Liver (tissue), 9 donors: ENCODE data around the gene EGLN1. TPM values are rescaled to one million over a fixed set of nuclear protein-coding genes. Genes with fewer than 3 reads are reported as not detected.

Experiments used
- DNase-seq: peaks from one replicate; pipeline ENCODE4 v3.0.0-alpha.2; 2017; ENCODE audit warnings: low spot score
- H3K27ac ChIP-seq, 2 donors: one replicate each; pipeline ENCODE4 v1.7.0; 2013; ENCODE audit warnings: inconsistent platforms in 2 of 2, low read length in 2 of 2, control low read depth in 1 of 2, low read depth in 1 of 2, mild to moderate bottlenecking in 1 of 2
- H3K27me3 ChIP-seq, 4 donors: one replicate each; pipeline versions ENCODE4 v1.6.1 to v1.7.0; 2013; ENCODE audit warnings: low read length in 3 of 4, inconsistent platforms in 1 of 4, mild to moderate bottlenecking in 1 of 4, moderate library complexity in 1 of 4; ENCODE audit not compliant: control insufficient read depth in 4 of 4, insufficient read depth in 4 of 4
- H3K36me3 ChIP-seq, 4 donors: one replicate each; pipeline versions ENCODE4 v1.6.1 to v1.7.0; 2013; ENCODE audit warnings: low read length in 3 of 4, mild to moderate bottlenecking in 3 of 4, low read depth in 1 of 4, moderate library complexity in 1 of 4; ENCODE audit not compliant: control insufficient read depth in 4 of 4, insufficient read depth in 3 of 4
- H3K4me1 ChIP-seq, 4 donors: one replicate each; pipeline versions ENCODE4 v1.6.1 to v1.7.0; 2013; ENCODE audit warnings: low read length in 3 of 4, mild to moderate bottlenecking in 3 of 4, moderate library complexity in 1 of 4; ENCODE audit not compliant: control insufficient read depth in 4 of 4, insufficient read depth in 4 of 4
- H3K4me3 ChIP-seq, 3 donors: one replicate each; pipeline versions ENCODE4 v1.6.1 to v1.7.0; 2013; ENCODE audit warnings: low read length in 3 of 3, control low read depth in 1 of 3, low read depth in 1 of 3, mild to moderate bottlenecking in 1 of 3
- H3K9ac ChIP-seq, 2 donors: one replicate each; pipeline ENCODE4 v1.7.0; 2013; ENCODE audit warnings: low read length in 2 of 2, mild to moderate bottlenecking in 2 of 2, moderate library complexity in 2 of 2, control low read depth in 1 of 2, low read depth in 1 of 2
- H3K9me3 ChIP-seq, 4 donors: one replicate each; pipeline versions ENCODE4 v1.6.1 to v1.7.0; 2013; ENCODE audit warnings: low read length in 3 of 4; ENCODE audit not compliant: control insufficient read depth in 4 of 4
- FOXA1 ChIP-seq: IDR thresholded peaks from 2 replicates; pipeline ENCODE4 v1.6.1; 2016; ENCODE audit warnings: antibody characterized with exemption
- GABPA ChIP-seq, 2 donors: IDR thresholded peaks in 1 of 2; conservative IDR thresholded peaks in 1 of 2; 2 replicates each; pipeline ENCODE4 v1.6.1; 2016; ENCODE audit warnings: antibody characterized with exemption in 2 of 2, mild to moderate bottlenecking in 1 of 2, moderate library complexity in 1 of 2
- HNF4A ChIP-seq, 2 donors: conservative IDR thresholded peaks; 2 replicates each; pipeline ENCODE4 v1.6.1; 2016; ENCODE audit warnings: antibody characterized with exemption in 2 of 2, mild to moderate bottlenecking in 2 of 2
- RXRA ChIP-seq, 2 donors: IDR thresholded peaks; 2 replicates each; pipeline ENCODE4 v1.6.1; 2017 to 2018; ENCODE audit warnings: antibody characterized with exemption in 2 of 2, mild to moderate bottlenecking in 1 of 2
- WGBS: extraction: QIAGEN DNeasy Blood & Tissue Kit; methylation state at CpG from one replicate; pipeline ENCODE4 v1.1.7; 2013; 5-methylcytosine and 5-hydroxymethylcytosine counted together
- polyA plus RNA-seq, 2 donors: library from polyadenylated mRNA; stranded (reverse) in 1 of 2; unstranded in 1 of 2; fragments of 200-250 nt in 1 of 2; fragments of >200 nt in 1 of 2; fragmentation: Nextera tagmentation in 1 of 2; extraction: Ambion mirVana in 1 of 2; gene quantifications; one replicate each; pipeline versions ENCODE4 v1.2.1 to v1.2.3, GENCODE V29; 2013 to 2015
- total RNA-seq, 2 donors: library from RNA; depleted of rRNA; stranded (reverse); fragments of >200 nt; gene quantifications; one replicate each; pipeline ENCODE4 v1.2.3, GENCODE V29; 2014
- TF ChIP-seq, protein P1 (sequence below): IDR thresholded peaks from 2 replicates; pipeline ENCODE4 v1.6.1; 2016; ENCODE audit warnings: antibody characterized with exemption
- TF ChIP-seq, protein P2 (sequence below): fragments of 150-350 bp; IDR thresholded peaks from 2 replicates; pipeline ENCODE4 v1.5.1; 2017; ENCODE audit warnings: improper control_type of control experiment, low read depth, low read length; ENCODE audit not compliant: missing input control
- TF ChIP-seq, protein P3 (sequence below): IDR thresholded peaks from 2 replicates; pipeline ENCODE4 v1.6.1; 2016; ENCODE audit warnings: antibody characterized with exemption, mild to moderate bottlenecking
- TF ChIP-seq, protein P4 (sequence below): IDR thresholded peaks from 2 replicates; pipeline ENCODE4 v1.6.1; 2016; ENCODE audit warnings: antibody characterized with exemption
- TF ChIP-seq, protein P5 (sequence below): IDR thresholded peaks from 2 replicates; pipeline ENCODE4 v1.6.1; 2016; ENCODE audit warnings: antibody characterized with exemption
- donor health status: healthy.
- donor health status: healthy.
- donor health status: healthy.
- donor health status: healthy.
- donor health status: healthy.

EGLN1 gene
- total and polyA plus RNA-seq, 4 donors: 7.2 to 44.8 (median 22.2) TPM

DNA sequence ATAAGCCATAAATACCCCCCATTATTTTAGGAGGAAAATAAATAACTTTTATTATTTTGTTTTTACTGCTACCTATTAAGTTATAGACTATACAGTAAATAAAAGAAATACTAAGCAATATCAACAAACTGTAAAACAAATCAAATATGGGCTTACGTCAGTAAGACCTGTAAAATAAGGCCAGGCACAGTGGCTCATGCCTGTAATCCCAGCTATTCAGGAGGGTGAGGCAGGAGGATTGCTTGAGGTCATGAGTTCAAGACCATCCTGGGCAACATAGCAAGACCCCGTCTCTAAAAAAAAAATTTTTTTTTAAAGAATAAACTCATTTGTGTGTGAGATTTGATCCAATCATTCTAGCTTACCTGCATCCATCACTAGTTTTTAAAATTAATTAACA, 17.8 kb downstream of the EGLN1 start:
- no peak for DNase-seq
- 94% methylated on average over 2 of the region's 2 CpGs for WGBS

DNA sequence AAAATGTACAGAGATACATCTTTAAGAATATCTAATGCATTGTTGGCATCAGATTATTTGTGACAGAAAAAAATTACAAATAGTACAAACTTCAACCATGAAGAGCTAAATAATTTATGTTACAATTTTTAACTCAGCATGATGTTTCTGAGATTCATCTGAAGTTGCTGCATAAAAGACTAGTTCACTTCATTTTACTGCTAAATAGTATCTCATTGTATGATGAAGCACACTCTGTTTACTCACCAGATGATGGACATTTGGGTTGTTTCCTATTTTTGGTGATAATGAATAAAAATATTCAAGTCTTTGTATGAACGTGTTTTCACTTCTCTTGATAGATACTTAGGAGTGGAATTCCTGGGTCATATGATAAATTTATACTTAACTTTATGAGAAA, 20.6 kb downstream of the EGLN1 start:
- Histone ChIP-seq H3K27me3 (no peaks in the 10 kb centered on the region), H3K9ac (no peak overlapping the region), H3K9me3 (no peaks in the 10 kb centered on the region), H3K36me3 (no peaks in the 10 kb centered on the region), H3K4me3 (no peak overlapping the region), H3K4me1 (peaks cover 0 to 10% (median 5%) of the 10 kb centered on the region in 4 donors), H3K27ac (no peak overlapping the region)
- DNase-seq: no peak
- TF ChIP-seq GABPA (IDR thresholded peaks at IDR 0.05 in 1 of 2, conservative IDR thresholded peaks at IDR 0.05 in 1 of 2) (no peak), HNF4A (conservative IDR thresholded peaks at IDR 0.05) (no peak), RXRA (IDR thresholded peaks at IDR 0.05) (no peak), FOXA1 (no peak)
- TF ChIP-seq, protein P1, sequence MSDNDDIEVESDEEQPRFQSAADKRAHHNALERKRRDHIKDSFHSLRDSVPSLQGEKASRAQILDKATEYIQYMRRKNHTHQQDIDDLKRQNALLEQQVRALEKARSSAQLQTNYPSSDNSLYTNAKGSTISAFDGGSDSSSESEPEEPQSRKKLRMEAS: no peak
- TF ChIP-seq, protein P2, sequence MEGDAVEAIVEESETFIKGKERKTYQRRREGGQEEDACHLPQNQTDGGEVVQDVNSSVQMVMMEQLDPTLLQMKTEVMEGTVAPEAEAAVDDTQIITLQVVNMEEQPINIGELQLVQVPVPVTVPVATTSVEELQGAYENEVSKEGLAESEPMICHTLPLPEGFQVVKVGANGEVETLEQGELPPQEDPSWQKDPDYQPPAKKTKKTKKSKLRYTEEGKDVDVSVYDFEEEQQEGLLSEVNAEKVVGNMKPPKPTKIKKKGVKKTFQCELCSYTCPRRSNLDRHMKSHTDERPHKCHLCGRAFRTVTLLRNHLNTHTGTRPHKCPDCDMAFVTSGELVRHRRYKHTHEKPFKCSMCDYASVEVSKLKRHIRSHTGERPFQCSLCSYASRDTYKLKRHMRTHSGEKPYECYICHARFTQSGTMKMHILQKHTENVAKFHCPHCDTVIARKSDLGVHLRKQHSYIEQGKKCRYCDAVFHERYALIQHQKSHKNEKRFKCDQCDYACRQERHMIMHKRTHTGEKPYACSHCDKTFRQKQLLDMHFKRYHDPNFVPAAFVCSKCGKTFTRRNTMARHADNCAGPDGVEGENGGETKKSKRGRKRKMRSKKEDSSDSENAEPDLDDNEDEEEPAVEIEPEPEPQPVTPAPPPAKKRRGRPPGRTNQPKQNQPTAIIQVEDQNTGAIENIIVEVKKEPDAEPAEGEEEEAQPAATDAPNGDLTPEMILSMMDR: no peak
- TF ChIP-seq, protein P3, sequence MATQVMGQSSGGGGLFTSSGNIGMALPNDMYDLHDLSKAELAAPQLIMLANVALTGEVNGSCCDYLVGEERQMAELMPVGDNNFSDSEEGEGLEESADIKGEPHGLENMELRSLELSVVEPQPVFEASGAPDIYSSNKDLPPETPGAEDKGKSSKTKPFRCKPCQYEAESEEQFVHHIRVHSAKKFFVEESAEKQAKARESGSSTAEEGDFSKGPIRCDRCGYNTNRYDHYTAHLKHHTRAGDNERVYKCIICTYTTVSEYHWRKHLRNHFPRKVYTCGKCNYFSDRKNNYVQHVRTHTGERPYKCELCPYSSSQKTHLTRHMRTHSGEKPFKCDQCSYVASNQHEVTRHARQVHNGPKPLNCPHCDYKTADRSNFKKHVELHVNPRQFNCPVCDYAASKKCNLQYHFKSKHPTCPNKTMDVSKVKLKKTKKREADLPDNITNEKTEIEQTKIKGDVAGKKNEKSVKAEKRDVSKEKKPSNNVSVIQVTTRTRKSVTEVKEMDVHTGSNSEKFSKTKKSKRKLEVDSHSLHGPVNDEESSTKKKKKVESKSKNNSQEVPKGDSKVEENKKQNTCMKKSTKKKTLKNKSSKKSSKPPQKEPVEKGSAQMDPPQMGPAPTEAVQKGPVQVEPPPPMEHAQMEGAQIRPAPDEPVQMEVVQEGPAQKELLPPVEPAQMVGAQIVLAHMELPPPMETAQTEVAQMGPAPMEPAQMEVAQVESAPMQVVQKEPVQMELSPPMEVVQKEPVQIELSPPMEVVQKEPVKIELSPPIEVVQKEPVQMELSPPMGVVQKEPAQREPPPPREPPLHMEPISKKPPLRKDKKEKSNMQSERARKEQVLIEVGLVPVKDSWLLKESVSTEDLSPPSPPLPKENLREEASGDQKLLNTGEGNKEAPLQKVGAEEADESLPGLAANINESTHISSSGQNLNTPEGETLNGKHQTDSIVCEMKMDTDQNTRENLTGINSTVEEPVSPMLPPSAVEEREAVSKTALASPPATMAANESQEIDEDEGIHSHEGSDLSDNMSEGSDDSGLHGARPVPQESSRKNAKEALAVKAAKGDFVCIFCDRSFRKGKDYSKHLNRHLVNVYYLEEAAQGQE: no peak
- 4% methylated on average over 1 of the region's 1 CpG for WGBS

More for the DNA sequence above, 17.8 kb downstream of the EGLN1 start:
- Histone ChIP-seq H3K4me1 (peaks cover 3 to 26% (median 26%) of the 10 kb centered on the region in 4 donors), H3K27me3 (no peaks in the 10 kb centered on the region), H3K9ac (no peak overlapping the region), H3K9me3 (no peaks in the 10 kb centered on the region), H3K27ac (no peak overlapping the region), H3K36me3 (no peaks in the 10 kb centered on the region), H3K4me3 (no peak overlapping the region)
- TF ChIP-seq, protein P4, sequence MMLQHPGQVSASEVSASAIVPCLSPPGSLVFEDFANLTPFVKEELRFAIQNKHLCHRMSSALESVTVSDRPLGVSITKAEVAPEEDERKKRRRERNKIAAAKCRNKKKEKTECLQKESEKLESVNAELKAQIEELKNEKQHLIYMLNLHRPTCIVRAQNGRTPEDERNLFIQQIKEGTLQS: no peak
- TF ChIP-seq, protein P1: no peak
- TF ChIP-seq, protein P5, sequence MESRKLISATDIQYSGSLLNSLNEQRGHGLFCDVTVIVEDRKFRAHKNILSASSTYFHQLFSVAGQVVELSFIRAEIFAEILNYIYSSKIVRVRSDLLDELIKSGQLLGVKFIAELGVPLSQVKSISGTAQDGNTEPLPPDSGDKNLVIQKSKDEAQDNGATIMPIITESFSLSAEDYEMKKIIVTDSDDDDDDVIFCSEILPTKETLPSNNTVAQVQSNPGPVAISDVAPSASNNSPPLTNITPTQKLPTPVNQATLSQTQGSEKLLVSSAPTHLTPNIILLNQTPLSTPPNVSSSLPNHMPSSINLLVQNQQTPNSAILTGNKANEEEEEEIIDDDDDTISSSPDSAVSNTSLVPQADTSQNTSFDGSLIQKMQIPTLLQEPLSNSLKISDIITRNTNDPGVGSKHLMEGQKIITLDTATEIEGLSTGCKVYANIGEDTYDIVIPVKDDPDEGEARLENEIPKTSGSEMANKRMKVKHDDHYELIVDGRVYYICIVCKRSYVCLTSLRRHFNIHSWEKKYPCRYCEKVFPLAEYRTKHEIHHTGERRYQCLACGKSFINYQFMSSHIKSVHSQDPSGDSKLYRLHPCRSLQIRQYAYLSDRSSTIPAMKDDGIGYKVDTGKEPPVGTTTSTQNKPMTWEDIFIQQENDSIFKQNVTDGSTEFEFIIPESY: no peak
